Effector memory CD8-positive, alpha-beta T cell (primary cell): ENCODE data around the gene KLHDC7A.

Experiments
- ATAC-seq: fragments of 150-1000 bp; cut with Tn5 transposase; replicated peaks from 2 replicates; pipeline ENCODE4 v1.10.0; 2021; ENCODE audit warnings: mild to moderate bottlenecking, moderate library complexity
- DNase-seq, 3 experiments: peaks; one replicate each; pipeline ENCODE4 v3.0.0; 2021
- H3K27ac Mint-ChIP-seq, 2 donors: one replicate each; pipeline ENCODE4 v1.8.0; 2022; ENCODE audit warnings: mild to moderate bottlenecking in 2 of 2, mixed read lengths in 2 of 2, moderate library complexity in 2 of 2
- H3K27me3 Mint-ChIP-seq, 2 donors: one replicate each; pipeline ENCODE4 v1.8.0; 2022; ENCODE audit warnings: mixed read lengths in 2 of 2
- H3K36me3 Mint-ChIP-seq: one replicate; pipeline ENCODE4 v1.8.0; 2022; ENCODE audit warnings: mild to moderate bottlenecking, moderate library complexity, mixed read lengths; ENCODE audit not compliant: insufficient read depth
- H3K4me1 Mint-ChIP-seq, 2 donors: one replicate each; pipeline ENCODE4 v1.8.0; 2022; ENCODE audit warnings: low read depth in 2 of 2, mixed read lengths in 2 of 2
- H3K4me3 Mint-ChIP-seq, 2 donors: one replicate each; pipeline ENCODE4 v1.8.0; 2022; ENCODE audit warnings: mild to moderate bottlenecking in 2 of 2, mixed read lengths in 2 of 2, moderate library complexity in 2 of 2
- H3K9me3 Mint-ChIP-seq, 2 donors: one replicate each; pipeline ENCODE4 v1.8.0; 2022; ENCODE audit warnings: mixed read lengths in 2 of 2

The KLHDC7A gene

DNA sequence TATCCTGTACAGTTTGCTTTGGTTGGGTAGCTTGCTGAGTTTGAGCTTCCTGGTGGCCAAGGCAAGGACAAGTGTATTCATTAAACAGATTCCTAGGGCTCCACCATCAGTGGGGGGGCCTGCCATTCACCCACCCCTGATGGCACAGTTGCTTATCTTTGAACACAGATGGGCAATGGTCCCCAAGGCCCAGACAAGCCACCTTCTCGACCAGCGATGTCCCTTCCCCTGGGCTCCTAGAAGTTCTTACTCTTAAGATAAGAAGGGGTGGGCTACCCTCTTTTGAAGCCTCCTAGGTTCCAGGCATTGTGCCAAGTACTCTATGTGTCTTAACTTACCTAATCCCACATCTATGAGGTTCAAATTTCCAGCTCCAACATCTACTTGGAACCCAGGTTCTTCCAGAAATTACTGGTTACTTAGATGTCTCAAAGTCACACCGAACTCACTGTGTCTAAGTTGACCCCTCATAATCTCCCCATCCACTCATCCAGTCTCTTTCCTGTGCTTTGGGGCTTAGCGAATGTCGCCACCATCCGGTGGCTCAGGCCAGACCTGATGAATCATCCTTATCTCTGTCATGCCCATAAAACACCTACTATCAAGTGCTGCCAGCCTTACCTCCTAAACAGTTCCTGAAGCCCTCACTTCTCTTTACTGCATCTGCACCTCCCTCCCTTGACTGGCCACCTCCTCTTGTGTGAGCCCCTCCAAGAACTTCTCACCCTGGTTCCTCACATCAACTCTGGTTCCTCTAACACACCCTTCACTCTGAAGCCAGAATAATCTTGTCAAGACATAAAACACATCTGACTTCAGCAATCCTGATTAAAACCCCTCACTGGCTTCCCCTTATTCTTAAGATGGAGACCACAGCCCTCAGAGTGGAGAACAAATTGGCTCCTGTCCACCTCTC, 50.1 kb downstream of the KLHDC7A start:
- Mint-ChIP-seq H3K36me3 (peaks cover 2% of the 10 kb centered on the region), H3K4me3 (no peak overlapping the region), H3K27ac (no peak overlapping the region), H3K27me3 (peaks cover 49 to 77% of the 10 kb centered on the region in 2 donors), H3K4me1 (no peaks in the 10 kb centered on the region), H3K9me3 (no peaks in the 10 kb centered on the region)
- ATAC-seq (no peak), DNase-seq (no peak)

GRCh38 chr1:18531503-18531845, 50.7 kb downstream of the KLHDC7A start:
- Mint-ChIP-seq H3K4me1 (no peaks in the 10 kb centered on the region), H3K27ac (no peak overlapping the region), H3K36me3 (peaks cover 3% of the 10 kb centered on the region), H3K27me3 (peaks cover 51 to 82% of the 10 kb centered on the region in 2 donors), H3K4me3 (no peak overlapping the region), H3K9me3 (no peaks in the 10 kb centered on the region)
- DNase-seq (no peak), ATAC-seq (no peak)

DNA sequence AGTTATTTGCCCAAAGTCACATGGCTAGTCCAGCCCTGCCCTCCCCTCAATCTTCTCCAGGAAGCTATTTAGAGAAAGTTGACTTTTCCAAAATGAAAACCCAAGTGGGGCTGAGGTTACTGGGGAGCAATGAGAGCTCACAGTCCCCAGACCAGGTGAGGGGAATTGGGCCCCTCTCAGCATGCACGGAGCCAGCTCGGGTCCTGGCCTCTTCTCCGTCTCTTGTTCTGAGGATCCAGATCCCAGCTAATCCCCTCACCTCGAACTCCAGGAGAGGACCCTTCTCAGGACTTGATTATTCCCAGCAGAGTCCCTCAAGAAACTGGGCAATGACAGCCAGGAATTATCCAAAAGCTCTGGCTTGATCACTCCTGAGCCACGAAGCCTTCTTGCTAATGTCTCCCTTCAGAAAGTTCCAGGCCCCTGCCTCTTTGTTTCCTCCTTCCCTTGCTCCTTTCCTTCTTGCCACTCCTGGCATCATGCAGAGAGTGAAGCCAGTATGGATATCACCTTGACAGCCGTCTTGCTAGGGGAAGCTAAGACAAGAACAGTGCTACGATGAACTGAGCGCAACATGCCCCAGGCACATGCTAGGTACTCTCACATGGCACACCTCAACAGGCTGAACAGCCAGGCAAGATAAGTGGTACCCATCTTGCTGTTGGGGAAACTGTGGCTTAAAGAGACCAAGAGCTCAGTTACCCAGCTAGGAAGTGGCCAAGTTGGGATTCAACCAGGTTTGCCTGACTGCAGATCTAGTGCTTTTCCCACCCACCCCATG, 51.9 kb downstream of the KLHDC7A start:
- Mint-ChIP-seq H3K36me3 (peaks cover 5% of the 10 kb centered on the region), H3K27me3 (peaks cover 57 to 81% of the 10 kb centered on the region in 2 donors), H3K9me3 (no peaks in the 10 kb centered on the region), H3K4me1 (no peaks in the 10 kb centered on the region), H3K27ac (no peak overlapping the region), H3K4me3 (no peak overlapping the region)
- ATAC-seq (no peak), DNase-seq (no peak)

- no peak for DNase-seq
- peaks cover 61 to 83% of the 10 kb centered on the region in 2 donors for H3K27me3 Mint-ChIP-seq
- H3K9me3 Mint-ChIP-seq: no peaks in the 10 kb centered on the region
- H3K27ac Mint-ChIP-seq: no peak overlapping the region
- no peak for ATAC-seq
- H3K36me3 Mint-ChIP-seq: peaks cover 5% of the 10 kb centered on the region
- no peak overlapping the region for H3K4me3 Mint-ChIP-seq
- H3K4me1 Mint-ChIP-seq: no peaks in the 10 kb centered on the region
Observed at GRCh38 chr1:18533259-18533658, 52.5 kb downstream of the KLHDC7A start.

DNA sequence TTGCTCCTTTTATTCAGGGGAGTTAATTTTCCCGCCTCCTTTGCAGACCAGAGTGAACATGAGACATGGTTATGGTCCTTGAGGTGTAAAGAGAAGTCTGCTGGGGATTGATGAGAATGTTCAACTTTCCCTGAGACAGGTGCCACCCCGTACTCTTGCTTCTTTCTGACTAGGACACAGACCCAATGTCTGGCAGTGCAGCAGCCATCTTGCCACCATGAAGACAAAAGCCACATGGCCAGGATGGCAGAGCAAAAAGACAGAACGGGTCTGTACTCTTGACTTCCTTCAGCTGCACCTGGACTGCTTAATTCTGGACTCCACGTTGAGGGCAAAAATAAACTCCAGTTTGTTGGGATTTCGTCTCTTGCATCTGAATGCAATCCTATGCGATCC, 54.1 kb downstream of the KLHDC7A start:
- Mint-ChIP-seq H3K4me1 (no peaks in the 10 kb centered on the region), H3K4me3 (no peak overlapping the region), H3K36me3 (peaks cover 5% of the 10 kb centered on the region), H3K27ac (no peak overlapping the region), H3K9me3 (no peaks in the 10 kb centered on the region), H3K27me3 (peaks cover 65 to 84% of the 10 kb centered on the region in 2 donors)
- DNase-seq (no peak), ATAC-seq (no peak)
